Activated CD4-positive, alpha-beta T cell treated with anti-CD3 and anti-CD28 coated beads for 48 hours (primary cell): ENCODE data around the gene BIRC6.
"Not testable (repeated sequence)": the region's sequence is repeated elsewhere in the genome, so short reads cannot be mapped to it uniquely, and the experiment has no call there.

Experiments
- DNase-seq: peaks from one replicate; pipeline ENCODE4 v3.0.0-alpha.2; 2020

BIRC6 gene

DNA sequence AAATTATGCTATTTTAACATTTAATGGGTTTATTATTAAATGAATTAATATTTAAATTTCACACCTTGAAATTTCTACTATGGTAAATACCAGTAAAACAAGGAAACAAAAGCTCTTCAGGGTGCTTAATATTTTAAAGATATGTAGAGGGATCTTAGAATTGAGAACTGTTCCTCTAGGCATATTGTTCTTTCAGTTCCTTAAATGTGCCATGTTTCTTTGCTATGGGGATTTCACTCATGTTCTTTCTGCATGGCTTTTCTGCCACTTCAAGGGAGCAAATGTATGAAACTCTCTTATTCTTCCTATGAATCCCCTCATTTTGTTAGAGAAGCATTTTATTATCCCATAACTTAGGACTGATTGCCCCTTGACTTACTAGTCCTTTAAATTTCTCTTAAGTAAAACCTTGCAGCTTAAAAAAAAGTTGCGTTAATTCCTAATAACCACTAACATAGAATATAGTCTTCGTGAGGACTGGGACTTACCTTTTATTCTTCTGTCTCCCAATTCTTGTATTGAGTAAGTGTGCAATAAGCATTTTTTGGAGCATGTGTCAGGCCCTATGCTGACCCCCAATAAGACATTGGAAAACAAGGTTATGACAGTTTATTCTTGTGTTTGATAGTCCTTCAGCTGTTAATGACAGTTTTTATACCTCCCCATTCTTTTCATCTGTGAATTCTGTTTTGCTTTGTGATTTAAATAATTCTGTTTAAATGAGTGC is 95.7 kb downstream of the BIRC6 start:
- DNase-seq = no peak

DNA sequence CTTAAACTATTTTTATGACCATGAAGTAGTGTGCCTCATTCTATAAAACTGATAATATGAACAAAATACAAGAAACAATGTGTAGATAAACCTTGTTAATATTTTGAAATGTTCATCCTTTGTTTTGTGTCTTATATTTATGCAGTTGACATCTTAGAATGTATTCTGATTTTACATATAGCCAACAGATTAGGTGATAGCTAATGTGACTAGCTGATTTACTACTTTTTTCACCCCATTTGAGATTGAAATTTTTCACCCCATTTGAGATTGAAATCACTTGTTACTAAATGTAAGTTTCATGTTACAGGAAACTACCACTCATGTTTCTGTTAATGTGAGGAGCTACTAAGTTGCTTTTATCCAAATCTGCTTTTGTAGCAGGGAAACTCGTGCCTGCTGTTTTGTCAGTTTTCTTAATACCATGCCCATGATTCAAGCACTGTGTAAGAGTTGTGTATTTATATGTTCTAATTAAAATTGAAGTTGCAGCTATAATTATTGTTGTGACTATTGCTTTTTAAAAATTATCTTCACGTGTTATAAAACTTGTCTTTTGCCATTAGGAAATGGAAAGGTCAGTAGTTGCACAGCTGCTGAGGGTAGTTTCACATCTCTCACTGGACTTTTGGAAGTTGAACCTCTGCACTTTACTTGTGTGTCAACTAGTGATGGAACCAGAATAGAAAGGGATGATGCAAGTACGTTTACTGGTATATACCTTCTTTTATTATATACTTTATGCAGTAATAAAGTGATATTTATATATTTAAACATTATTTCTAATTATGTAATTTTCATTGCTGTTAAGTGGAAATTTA is 96.6 kb downstream of the BIRC6 start:
- no peak for DNase-seq

DNA sequence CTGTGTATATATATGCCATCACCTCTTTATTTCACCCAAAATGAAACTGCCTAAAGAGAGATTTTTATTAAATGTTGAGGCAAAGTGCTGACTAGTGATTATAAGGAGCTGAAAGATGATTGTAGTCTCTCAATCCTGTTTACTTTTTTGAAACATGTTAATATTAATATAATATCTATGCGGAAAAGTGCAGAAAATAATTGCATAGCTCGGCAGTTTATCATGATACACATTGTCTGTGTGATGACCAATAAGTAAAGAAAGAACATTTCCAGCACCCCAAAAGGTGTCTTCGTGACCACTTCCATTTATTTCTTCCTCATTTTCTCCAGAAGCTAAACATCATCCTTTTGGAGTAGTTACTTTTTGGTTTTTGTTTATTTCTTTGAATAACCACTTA is 99.0 kb downstream of the BIRC6 start:
- no peak for DNase-seq

DNA sequence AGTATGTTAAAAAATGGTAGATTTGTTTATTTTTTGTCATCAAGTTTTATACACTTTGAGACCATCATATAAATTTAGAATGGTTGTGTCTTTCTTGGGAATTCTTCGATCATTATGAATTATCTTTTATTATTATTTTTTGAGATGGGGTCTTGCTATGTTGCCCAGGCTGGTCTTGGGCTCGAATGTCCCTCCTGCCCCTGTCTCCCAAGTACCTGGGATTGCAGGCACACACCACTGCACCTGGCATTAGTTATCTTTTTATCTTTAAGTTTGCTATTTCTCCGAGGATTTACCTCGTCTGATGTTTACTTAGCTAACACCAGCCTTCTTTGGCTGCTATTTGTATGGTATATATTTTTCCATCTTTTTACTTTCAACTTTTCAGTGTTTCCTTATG is 100.0 kb downstream of the BIRC6 start:
- DNase-seq = no peak

DNA sequence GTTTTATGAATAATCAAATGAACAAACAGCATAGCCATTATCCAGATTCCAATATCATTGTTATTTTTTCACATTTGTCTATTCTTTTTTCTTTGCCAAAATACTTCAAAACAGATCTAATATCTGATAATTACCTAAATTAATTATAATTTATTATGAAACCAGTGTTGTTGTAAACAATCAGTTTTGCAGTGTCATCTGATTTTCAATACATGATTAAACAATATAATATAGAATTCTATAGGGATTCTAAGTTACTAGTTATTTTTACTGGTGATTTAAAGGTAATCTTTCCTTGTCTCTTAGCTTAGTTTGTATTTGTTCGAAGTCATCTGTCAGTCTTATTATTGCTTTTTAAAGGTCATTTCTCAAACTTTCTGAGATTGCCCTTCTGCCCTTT is 101.0 kb downstream of the BIRC6 start:
- no peak for DNase-seq

DNA sequence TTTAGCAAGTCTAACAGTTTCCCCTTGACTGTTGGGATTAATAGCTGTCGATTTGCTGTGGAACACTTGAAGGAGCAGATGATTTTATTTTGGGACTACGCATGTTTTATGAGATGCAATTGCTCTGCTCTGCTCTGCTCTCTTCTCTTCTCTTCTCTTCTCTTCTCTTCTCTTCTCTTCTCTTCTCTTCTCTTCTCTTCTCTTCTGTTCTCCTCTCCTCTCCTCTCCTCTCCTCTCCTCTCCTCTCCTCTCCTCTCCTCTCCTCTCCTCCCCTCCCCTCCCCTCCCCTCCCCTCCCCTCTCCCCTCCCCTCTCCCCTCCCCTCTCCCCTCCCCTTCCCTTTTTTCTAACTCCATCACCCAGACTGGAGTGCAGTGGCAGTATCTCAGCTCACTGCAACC is 104.0 kb downstream of the BIRC6 start:
- not testable (repeated sequence) for DNase-seq

DNA sequence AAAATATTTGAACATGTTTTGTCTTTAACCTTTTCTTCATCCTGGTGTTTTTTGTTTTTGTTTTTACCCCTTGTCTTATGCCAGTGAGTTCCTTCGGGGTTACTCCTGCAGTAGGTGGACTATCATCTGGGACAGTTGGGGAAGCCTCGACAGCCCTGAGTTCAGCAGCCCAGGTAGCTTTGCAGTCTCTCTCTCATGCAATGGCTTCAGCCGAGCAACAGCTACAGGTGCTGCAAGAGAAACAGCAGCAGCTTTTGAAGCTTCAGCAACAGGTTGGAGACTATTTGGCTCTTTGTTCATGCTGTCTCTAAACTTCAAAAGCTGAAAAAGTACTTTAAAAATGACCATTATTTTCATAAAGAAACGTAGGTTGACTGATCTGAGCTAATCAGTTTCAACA is 106.3 kb downstream of the BIRC6 start:
- DNase-seq = no peak

DNA sequence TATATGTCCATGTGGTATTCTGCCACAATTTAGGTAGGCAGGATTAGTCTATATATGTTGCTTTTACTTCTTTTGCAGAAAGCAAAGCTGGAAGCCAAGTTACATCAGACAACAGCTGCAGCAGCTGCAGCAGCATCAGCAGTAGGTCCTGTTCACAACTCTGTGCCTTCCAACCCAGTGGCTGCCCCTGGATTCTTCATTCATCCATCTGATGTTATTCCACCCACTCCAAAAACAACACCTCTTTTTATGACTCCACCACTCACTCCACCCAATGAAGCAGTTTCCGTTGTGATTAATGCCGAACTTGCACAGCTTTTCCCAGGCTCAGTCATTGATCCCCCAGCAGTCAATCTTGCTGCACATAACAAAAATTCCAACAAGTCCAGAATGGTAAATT is 107.6 kb downstream of the BIRC6 start:
- DNase-seq = no peak

DNA sequence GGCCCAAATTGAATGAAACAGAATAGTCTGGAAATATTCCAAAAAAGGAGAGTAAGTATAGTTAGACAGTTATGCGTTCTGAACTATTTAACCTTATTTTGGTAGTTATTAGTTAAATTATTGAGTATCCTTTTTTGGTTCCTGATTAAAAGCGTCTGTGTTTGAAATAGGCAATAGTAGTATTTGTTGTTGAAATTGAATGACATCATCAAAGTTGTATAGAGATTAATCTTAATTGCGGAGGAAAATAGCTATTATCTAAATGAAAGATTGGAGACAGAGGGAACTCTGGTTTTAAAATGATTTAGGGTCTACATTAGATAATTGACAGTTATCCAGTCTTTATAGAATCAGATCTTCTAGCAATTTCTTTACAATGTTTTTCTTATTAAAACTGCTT is 115.8 kb downstream of the BIRC6 start:
- no peak for DNase-seq

DNA sequence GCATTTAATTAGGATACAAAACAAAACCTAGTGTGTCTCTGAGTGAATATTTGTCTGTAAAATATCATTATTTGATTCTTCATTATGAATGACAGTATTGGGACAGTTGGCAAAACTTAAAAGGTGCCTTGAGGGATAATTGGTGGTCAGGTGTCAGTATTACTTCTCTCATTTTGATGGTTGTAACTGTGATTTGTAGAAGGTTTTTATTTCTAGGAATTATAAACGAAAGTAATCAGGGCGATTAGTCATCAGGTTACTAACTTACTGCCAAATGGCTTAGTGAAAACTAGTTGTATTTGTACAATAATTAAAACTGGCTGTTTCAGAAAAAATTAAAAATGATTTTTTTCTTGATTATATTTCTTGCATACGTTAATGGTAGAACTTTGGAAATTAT is 117.6 kb downstream of the BIRC6 start:
- DNase-seq = no peak

DNA sequence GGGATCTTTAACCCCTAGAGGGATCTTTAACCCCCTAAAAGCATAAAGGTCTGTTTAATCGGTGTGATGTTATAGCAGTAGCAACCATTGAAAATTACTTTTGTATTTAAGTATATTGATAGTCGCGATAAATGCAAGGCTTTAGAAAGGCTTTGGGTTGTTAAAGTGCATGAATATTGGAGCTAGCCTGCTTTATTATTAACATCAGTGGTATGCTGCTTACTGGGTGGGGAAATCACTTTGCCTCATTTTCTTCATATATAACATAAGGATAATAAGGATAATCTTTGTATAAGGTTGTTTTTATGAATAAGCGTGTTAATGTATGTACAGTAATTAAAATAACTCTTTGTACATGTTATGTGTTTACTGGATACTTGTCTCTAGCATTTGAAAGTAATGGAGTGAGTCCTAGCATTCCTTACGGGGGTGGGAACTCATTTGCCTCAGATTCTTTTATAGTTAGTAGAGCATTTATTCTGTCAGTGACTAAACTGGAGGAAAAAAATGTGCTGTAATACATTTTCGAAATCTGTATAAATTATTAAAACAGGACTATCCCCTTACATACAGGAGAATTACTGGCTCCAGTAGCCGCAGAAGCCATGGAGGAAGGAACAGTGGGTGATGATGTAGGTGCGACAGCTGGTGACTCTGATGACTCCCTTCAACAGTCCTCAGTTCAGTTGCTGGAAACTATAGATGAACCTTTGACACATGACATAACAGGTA is 122.2 kb downstream of the BIRC6 start:
- DNase-seq = no peak

DNA sequence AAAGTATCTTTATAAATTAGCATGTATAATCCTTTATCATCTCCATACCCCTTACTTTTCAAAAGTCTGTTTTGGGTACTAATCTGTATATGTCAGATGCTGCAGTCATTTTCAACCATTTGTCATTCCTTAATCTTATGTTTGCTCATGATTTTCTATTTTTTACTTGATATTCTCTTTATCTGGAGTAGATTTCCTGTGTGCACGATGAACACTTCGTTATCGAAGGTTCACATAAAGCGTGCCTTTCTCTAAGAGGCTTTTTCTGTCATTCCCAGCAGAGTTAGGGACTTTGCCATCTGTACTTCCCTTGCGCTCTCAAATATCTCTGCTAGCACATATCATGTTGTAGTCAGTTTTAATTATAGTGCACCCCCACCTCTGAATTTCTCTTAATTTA is 123.2 kb downstream of the BIRC6 start:
- DNase-seq = no peak

DNA sequence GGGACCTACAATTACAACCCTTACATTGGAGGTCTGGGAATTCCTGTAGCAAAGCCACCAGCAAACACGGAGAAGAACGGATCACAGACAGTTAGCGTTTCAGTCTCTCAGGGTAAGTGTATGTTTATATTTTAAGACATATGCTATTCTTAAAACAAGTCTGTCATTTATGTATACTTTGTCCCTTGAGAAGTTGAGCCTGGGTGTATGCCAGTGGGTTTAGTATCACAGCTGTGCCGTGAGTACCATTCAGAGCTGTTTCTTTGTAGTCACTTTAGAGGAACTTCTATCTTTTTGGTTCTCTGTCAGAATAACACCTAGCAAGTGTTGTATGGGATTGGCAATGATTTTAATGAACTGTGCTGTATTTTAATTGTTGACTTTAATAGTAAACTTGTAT is 125.6 kb downstream of the BIRC6 start:
- no peak for DNase-seq

DNA sequence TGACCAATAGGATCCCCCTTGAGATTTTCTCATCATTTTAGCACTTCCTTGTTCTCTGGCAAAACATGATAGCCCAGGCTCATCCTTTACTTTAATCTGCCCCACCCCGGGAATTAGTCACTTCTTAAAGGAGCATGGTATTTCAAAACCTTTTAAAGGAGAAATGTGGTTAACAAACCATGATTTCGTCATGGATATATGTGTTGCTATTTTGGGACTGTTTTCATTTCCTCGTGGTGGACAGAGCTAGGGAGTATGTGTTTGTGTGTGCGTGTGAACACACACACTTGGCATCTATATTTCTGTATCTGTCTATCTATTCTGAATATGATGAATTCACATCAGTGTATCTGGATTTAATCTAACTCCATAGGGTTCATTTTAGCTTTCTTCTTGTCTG is 128.1 kb downstream of the BIRC6 start:
- DNase-seq = no peak

DNA sequence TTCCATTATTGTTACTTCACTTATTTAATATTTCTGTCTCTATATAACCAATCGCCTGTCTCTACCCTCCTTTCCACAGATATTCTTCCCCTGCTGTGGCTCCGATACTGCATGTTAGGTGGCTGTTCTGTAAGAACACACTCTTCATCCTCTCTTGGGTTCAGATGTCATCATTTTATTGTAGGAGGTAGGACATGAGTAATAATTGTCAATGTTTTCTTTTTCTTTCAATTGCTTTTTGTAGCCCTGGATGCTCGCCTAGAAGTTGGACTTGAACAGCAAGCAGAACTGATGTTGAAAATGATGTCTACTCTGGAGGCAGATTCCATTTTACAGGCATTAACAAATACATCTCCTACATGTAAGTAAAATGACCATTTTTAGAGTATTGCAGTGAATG is 128.6 kb downstream of the BIRC6 start:
- no peak for DNase-seq

DNA sequence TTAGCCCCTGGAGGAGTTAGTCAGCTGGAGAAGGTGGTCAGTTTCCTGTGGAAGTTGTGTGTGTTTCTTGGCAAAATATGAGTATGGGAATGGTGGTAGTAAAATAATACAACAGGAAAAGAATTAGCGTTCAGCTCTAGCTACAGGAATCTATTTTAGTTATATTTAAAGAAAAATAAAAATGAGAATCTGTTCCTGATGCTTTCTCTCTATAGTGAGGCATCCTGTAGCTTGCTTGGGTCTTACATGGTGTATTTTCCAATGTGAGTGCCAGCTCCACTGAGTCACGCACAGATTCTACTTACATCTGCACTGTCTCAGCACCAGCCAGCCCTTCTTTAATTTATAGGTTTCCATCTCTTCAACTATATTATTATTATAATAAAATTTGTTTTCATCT is 132.2 kb downstream of the BIRC6 start:
- DNase-seq = no peak

DNA sequence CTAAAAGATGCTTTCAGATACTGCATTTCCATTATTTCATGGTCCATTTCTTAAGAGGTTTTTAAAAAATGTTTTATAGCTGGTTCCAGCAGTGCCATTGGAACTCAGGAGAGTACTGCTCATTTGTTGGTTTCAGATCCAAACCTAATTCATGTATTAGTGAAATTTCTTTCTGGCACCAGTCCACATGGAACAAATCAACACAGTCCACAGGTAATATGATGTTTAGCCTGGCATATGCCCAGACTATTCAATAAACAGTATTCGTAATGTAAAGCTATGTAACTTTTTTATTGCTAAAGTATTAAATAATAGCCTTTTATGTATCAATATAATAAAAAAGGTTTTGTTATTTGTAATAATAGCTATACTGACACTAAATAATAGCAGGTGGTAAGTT is 134.5 kb downstream of the BIRC6 start:
- no peak for DNase-seq

DNA sequence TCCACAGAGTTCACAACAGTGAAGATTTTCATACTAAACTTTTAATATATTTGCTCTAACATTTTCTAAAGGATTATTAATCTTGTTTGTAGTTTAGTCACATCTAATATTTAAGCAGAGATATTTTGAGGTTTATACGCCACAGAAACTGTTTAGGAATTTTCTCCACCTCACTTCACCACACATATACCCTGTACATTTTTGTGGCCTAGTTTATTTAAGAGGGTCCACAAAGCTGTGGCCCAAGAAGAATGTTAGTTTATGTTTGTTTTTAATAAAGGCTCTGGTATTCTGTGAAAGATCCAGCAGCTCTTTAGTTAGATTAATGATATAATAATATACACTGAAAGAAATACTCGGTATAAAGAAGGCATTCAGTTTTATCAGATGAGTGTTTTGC is 138.3 kb downstream of the BIRC6 start:
- DNase-seq = no peak

DNA sequence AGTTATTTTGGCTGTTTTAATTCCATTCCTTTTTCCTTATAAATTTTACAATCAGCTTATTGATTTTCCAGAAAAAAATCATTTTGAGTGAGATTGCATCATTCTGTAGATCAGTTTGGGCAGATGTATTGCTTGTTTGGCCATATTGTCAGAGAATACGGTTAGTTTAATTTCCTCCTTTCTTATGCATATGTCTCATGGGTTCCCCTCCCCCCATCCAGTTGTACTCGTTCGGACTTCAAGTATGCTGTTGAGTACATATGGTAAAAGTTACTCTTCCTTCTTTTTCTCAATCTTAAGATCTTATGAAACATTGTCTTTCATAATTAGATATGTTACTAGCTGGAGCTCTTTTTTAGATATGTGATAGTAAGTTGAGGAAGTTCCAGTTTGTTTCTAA is 139.8 kb downstream of the BIRC6 start:
- no peak for DNase-seq

DNA sequence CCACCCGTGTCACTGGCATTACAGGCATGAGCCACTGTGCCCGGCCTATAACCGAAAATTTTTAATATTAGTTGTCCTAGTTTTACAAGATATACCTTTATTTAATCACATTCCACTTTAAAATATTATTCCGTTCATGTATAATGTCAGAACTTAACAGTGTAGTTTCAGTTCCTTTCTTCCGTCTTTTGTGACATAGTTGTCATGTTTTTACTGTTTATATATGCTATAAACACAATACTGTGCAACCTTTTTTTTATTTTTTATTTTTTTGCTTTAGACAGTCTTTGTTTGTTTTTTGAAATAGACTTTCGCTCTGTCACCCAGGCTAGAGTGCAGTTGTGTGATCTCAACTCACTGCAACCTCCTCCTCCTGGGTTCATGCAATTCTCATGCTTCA is 141.5 kb downstream of the BIRC6 start:
- no peak for DNase-seq

DNA sequence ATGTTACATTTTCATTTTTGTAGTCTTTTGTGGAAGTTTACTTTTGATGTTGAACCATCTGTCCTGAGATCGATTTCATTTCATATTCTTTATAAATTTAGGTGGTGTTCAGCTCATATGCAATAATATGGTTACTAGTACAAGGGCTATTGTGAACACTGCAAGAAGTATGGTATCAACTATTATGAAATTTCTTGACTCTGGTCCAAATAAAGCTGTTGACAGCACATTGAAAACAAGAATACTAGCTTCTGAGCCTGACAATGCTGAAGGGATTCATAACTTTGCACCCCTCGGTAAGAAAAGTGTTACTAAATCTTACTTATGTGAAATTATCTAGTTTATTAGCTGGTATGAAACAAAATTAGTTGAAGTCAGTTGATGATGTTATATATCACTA is 146.1 kb downstream of the BIRC6 start:
- DNase-seq = no peak

DNA sequence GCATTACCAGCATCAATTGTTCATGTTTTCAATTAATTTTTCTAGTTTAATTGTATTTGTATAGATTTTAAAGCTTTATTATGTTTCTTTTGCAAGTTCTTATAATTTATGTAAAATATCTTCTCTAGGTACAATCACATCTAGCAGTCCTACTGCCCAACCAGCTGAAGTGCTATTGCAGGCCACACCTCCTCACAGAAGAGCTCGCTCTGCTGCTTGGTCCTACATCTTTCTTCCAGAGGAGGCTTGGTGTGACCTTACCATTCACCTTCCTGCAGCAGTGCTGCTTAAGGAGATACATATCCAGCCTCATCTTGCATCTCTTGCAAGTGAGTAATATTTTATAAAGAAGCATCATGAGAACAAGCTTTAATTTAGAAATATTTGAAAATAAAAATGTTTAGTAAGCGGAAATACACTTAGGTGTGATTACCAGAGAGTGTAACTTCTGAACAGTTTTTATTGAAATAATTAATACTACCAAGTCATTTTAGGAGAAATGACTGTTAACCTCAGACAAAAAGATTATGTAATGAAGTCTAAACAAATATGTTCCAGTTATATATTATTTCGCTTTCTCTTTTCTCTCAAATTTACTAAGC is 148.2 kb downstream of the BIRC6 start:
- DNase-seq = no peak

DNA sequence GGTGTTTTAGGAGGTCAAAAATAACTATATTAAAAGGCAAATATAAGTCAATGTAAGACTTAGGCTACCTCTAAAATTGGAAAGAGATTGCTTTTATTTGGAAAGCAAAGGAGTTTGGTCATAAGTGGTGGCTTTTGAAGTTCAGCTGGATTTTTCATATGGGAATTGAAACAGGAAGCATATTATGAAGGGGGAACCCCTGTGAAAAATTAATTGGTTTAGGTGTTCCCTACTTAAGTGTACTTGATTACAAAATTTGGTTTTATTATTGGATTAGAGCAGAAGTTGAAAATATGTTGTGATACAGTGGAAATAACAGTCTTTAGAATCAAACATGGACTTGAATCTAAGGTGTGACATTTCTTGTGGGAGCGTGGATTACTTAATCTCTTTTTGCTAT is 149.6 kb downstream of the BIRC6 start:
- no peak for DNase-seq

DNA sequence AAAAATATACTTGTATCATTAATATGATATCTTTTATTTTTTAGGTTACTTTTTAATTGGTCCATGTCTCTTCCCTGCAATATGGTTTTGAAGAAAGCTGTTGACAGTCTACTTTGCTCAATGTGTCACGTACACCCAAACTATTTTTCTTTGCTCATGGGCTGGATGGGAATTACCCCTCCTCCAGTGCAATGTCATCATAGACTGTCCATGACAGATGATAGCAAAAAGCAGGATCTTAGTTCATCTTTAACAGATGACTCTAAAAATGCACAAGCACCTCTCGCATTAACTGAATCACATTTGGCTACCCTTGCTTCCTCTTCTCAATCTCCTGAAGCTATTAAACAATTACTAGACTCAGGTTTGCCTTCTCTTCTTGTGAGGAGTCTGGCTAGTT is 158.1 kb downstream of the BIRC6 start:
- no peak for DNase-seq
